Measurements from ENCODE around the gene MYH7.
"Not testable (repeated sequence)": the region's sequence is repeated elsewhere in the genome, so short reads cannot be mapped to it uniquely, and the experiment has no call there.

Gene MYH7

GRCh38 chr14:23386999-23387398 is 48.5 kb downstream of the MYH7 start:
- H3K27me3 ChIP-seq (ENCODE audit: control insufficient read depth, insufficient read depth, low read length, poor library complexity, severe bottlenecking), result no peaks in the 10 kb centered on the region
- WGBS, 2 experiments, result 96 to 100% methylated on average over 1 of the region's 1 CpG
- H3K4me3 ChIP-seq (ENCODE audit: insufficient read depth, low read depth, low read length), result no peak overlapping the region
- no peaks in the 10 kb centered on the region for H3K36me3 ChIP-seq (ENCODE audit: control insufficient read depth, insufficient read depth, low read length)
- H3K27ac ChIP-seq (ENCODE audit: insufficient read depth, low read depth, low read length, poor library complexity, severe bottlenecking), result no peak overlapping the region
- H3K4me1 ChIP-seq (ENCODE audit: control insufficient read depth, insufficient read depth, low read length), result no peaks in the 10 kb centered on the region
- H3K9me3 ChIP-seq (ENCODE audit: control insufficient read depth, low read length), result no peaks in the 10 kb centered on the region

DNA sequence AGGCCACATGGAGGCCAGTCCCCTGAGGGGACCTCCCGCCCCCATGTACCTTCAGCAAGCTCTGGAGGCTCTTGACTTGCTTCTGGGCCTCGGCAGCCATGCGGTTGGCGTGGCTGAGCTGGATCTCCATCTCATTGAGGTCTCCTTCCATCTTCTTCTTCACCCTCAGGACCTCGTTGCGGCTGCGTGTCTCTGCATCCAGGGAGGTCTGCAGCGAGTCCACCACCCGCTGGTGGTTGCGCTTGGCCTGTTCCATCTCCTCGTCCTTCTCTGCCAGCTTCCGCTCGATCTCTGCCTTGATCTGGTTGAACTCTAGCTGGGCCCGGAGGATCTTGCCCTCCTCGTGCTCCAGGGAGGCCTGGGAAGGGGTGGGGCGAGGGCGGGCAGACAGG is 49.2 kb downstream of the MYH7 start:
- WGBS, 2 experiments, result 93 to 96% methylated on average over 17 of the region's 17 CpGs
- not testable (repeated sequence) for H3K27ac ChIP-seq (ENCODE audit: insufficient read depth, low read depth, low read length, poor library complexity, severe bottlenecking); H3K27me3 ChIP-seq (ENCODE audit: control insufficient read depth, insufficient read depth, low read length, poor library complexity, severe bottlenecking); H3K4me1 ChIP-seq (ENCODE audit: control insufficient read depth, insufficient read depth, low read length); H3K4me3 ChIP-seq (ENCODE audit: insufficient read depth, low read depth, low read length); H3K36me3 ChIP-seq (ENCODE audit: control insufficient read depth, insufficient read depth, low read length); H3K9me3 ChIP-seq (ENCODE audit: control insufficient read depth, low read length)

GRCh38 chr14:23385642-23386265 is 49.7 kb downstream of the MYH7 start:
- H3K27me3 ChIP-seq (ENCODE audit: control insufficient read depth, insufficient read depth, low read length, poor library complexity, severe bottlenecking), result no peaks in the 10 kb centered on the region
- H3K4me3 ChIP-seq (ENCODE audit: insufficient read depth, low read depth, low read length), result no peak overlapping the region
- H3K27ac ChIP-seq (ENCODE audit: insufficient read depth, low read depth, low read length, poor library complexity, severe bottlenecking), result no peak overlapping the region
- H3K36me3 ChIP-seq (ENCODE audit: control insufficient read depth, insufficient read depth, low read length), result no peaks in the 10 kb centered on the region
- H3K4me1 ChIP-seq (ENCODE audit: control insufficient read depth, insufficient read depth, low read length), result no peaks in the 10 kb centered on the region
- H3K9me3 ChIP-seq (ENCODE audit: control insufficient read depth, low read length), result no peaks in the 10 kb centered on the region
- 91 to 94% methylated on average over 18 of the region's 18 CpGs for WGBS, 2 experiments

DNA sequence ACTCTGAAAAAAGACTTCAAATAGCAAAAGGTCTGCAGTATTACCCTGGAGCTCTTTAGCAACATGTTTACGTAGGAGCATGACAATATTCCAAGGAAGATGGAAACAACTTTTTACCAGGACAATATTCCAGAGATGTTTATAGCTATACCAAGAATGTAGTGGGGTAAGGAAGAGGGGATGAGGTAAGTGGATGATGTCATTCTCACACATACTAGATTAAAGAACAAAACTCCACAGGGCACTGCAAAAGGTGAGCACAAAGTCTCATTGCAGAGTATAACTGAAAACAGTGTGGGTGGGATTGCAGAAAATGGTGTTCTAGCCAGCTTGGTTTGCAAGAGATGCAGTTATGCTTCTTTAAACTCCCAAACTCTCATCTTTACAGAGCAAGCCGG is 50.2 kb downstream of the MYH7 start:
- H3K36me3 ChIP-seq (ENCODE audit: control insufficient read depth, insufficient read depth, low read length), result no peaks in the 10 kb centered on the region
- no peaks in the 10 kb centered on the region for H3K27me3 ChIP-seq (ENCODE audit: control insufficient read depth, insufficient read depth, low read length, poor library complexity, severe bottlenecking)
- WGBS, 2 experiments, result 94 to 97% methylated on average over 2 of the region's 2 CpGs
- H3K4me1 ChIP-seq (ENCODE audit: control insufficient read depth, insufficient read depth, low read length), result no peaks in the 10 kb centered on the region
- H3K9me3 ChIP-seq (ENCODE audit: control insufficient read depth, low read length), result no peaks in the 10 kb centered on the region
- H3K4me3 ChIP-seq (ENCODE audit: insufficient read depth, low read depth, low read length), result no peak overlapping the region
- no peak overlapping the region for H3K27ac ChIP-seq (ENCODE audit: insufficient read depth, low read depth, low read length, poor library complexity, severe bottlenecking)

DNA sequence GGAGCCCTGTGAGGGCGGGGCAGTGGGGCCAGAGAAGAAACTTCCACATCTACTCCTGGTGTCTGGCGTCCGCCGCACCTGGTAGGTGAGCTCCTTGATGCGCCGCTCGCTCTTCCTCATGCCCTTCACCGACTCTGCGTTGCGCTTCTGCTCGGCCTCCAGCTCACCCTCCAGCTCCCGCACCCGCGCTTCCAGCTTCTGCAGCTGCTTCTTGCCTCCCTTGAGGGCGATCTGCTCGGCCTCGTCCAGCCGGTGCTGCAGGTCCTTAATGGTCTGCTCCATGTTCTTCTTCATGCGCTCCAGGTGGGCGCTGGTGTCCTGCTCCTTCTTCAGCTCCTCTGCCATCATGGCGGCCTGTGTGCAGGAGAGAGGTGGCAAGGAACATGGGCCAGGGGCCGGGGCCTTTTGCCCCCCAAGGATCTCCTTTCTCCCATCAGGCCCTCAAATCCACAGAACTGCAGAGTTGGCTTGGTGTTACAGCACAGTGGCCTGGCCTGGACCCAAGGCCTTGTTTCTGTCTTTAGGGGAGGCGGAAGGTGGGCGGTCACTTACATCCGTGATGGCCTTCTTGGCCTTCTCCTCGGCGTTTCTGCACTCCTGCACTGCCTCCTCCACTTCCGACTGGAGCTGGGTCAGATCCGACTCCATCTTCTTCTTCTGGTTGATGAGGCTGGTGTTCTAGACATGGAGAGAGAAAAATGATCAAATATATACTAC is 50.9 kb downstream of the MYH7 start:
- H3K9me3 ChIP-seq (ENCODE audit: control insufficient read depth, low read length), result no peaks in the 10 kb centered on the region
- no peak overlapping the region for H3K4me3 ChIP-seq (ENCODE audit: insufficient read depth, low read depth, low read length)
- no peak overlapping the region for H3K27ac ChIP-seq (ENCODE audit: insufficient read depth, low read depth, low read length, poor library complexity, severe bottlenecking)
- no peaks in the 10 kb centered on the region for H3K27me3 ChIP-seq (ENCODE audit: control insufficient read depth, insufficient read depth, low read length, poor library complexity, severe bottlenecking)
- no peaks in the 10 kb centered on the region for H3K4me1 ChIP-seq (ENCODE audit: control insufficient read depth, insufficient read depth, low read length)
- no peaks in the 10 kb centered on the region for H3K36me3 ChIP-seq (ENCODE audit: control insufficient read depth, insufficient read depth, low read length)
- 94% methylated on average over 29 of the region's 29 CpGs for WGBS, 2 experiments

GRCh38 chr14:23382731-23383440 is 52.6 kb downstream of the MYH7 start:
- Histone ChIP-seq H3K36me3 (ENCODE audit: control insufficient read depth, insufficient read depth, low read length) (no peaks in the 10 kb centered on the region), H3K4me1 (ENCODE audit: control insufficient read depth, insufficient read depth, low read length) (no peaks in the 10 kb centered on the region), H3K9me3 (ENCODE audit: control insufficient read depth, low read length) (no peaks in the 10 kb centered on the region), H3K27ac (ENCODE audit: insufficient read depth, low read depth, low read length, poor library complexity, severe bottlenecking) (no peak overlapping the region), H3K4me3 (ENCODE audit: insufficient read depth, low read depth, low read length) (no peak overlapping the region), H3K27me3 (ENCODE audit: control insufficient read depth, insufficient read depth, low read length, poor library complexity, severe bottlenecking) (no peaks in the 10 kb centered on the region)
- 89 to 92% methylated on average over 9 of the region's 10 CpGs for WGBS, 2 experiments

- Histone ChIP-seq H3K4me1 (ENCODE audit: control insufficient read depth, insufficient read depth, low read length) (peaks cover 2% of the 10 kb centered on the region), H3K9me3 (ENCODE audit: control insufficient read depth, low read length) (no peaks in the 10 kb centered on the region), H3K4me3 (ENCODE audit: insufficient read depth, low read depth, low read length) (no peak overlapping the region), H3K27me3 (ENCODE audit: control insufficient read depth, insufficient read depth, low read length, poor library complexity, severe bottlenecking) (no peaks in the 10 kb centered on the region), H3K27ac (ENCODE audit: insufficient read depth, low read depth, low read length, poor library complexity, severe bottlenecking) (no peak overlapping the region), H3K36me3 (ENCODE audit: control insufficient read depth, insufficient read depth, low read length) (no peaks in the 10 kb centered on the region)
- WGBS, 2 experiments, result 95 to 98% methylated on average over 6 of the region's 6 CpGs
These were observed 53.2 kb downstream of the MYH7 start for GRCh38 chr14:23382276-23382675.

GRCh38 chr14:23381871-23382270 is 53.6 kb downstream of the MYH7 start:
- Histone ChIP-seq H3K27me3 (ENCODE audit: control insufficient read depth, insufficient read depth, low read length, poor library complexity, severe bottlenecking) (no peaks in the 10 kb centered on the region), H3K36me3 (ENCODE audit: control insufficient read depth, insufficient read depth, low read length) (no peaks in the 10 kb centered on the region), H3K9me3 (ENCODE audit: control insufficient read depth, low read length) (no peaks in the 10 kb centered on the region), H3K27ac (ENCODE audit: insufficient read depth, low read depth, low read length, poor library complexity, severe bottlenecking) (no peak overlapping the region), H3K4me1 (ENCODE audit: control insufficient read depth, insufficient read depth, low read length) (peaks cover 6% of the 10 kb centered on the region), H3K4me3 (ENCODE audit: insufficient read depth, low read depth, low read length) (no peak overlapping the region)
- WGBS, 2 experiments, result 81 to 86% methylated on average over 3 of the region's 3 CpGs

- 74 to 77% methylated on average over 4 of the region's 4 CpGs for WGBS, 2 experiments
- Histone ChIP-seq H3K36me3 (ENCODE audit: control insufficient read depth, insufficient read depth, low read length) (no peaks in the 10 kb centered on the region), H3K9me3 (ENCODE audit: control insufficient read depth, low read length) (no peaks in the 10 kb centered on the region), H3K27ac (ENCODE audit: insufficient read depth, low read depth, low read length, poor library complexity, severe bottlenecking) (no peak overlapping the region), H3K4me3 (ENCODE audit: insufficient read depth, low read depth, low read length) (no peak overlapping the region), H3K27me3 (ENCODE audit: control insufficient read depth, insufficient read depth, low read length, poor library complexity, severe bottlenecking) (no peaks in the 10 kb centered on the region), H3K4me1 (ENCODE audit: control insufficient read depth, insufficient read depth, low read length) (peaks cover 14% of the 10 kb centered on the region)
These were observed 54.5 kb downstream of the MYH7 start for GRCh38 chr14:23380976-23381375.

DNA sequence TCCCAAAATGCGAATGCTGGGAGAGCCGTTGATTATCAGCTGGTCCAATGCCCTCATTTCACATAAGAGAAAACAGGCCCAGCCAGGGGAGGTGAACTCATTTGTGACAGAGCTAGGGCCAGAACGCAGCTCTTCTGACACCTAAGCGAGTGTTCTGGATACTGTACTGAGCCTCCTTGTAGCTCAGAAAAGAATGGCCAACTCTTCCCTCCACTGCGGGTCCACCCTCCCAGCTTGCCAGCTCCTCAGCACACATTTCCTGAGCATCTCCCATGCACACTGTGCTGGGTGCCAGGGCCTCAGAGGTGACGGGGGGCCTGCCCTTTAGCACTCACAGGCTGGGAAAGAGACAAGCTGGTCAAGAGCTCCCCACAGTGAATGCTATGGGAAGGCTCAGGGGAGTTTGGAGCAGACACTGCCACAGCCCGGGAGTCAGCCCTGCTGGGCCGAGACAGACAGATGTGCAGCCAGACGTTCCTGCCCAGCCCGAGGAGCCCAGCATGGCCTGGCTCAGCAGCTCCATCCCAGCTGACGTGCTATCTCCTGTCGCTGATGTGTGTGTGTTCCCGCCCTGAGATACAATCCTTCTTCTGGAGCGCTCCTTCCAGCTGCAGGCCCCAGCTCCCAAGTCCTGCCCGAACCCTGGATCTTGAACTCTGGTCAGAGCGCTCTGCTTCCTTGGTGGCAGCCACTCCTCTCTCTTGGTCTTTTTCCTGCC is 55.1 kb downstream of the MYH7 start:
- Histone ChIP-seq H3K4me3 (ENCODE audit: insufficient read depth, low read depth, low read length) (no peak overlapping the region), H3K36me3 (ENCODE audit: control insufficient read depth, insufficient read depth, low read length) (no peaks in the 10 kb centered on the region), H3K4me1 (ENCODE audit: control insufficient read depth, insufficient read depth, low read length) (peaks cover 14% of the 10 kb centered on the region), H3K9me3 (ENCODE audit: control insufficient read depth, low read length) (no peaks in the 10 kb centered on the region), H3K27ac (ENCODE audit: insufficient read depth, low read depth, low read length, poor library complexity, severe bottlenecking) (no peak overlapping the region), H3K27me3 (ENCODE audit: control insufficient read depth, insufficient read depth, low read length, poor library complexity, severe bottlenecking) (no peaks in the 10 kb centered on the region)
- 83 to 85% methylated on average over 16 of the region's 16 CpGs for WGBS, 2 experiments

All from ectodermal cell (in vitro differentiated cells).